CD14-positive monocyte (primary cell): ENCODE results near the gene ATP5PD. TPM values are rescaled to one million over a fixed set of nuclear protein-coding genes. Genes with fewer than 3 reads are reported as not detected.

Experiments
- DNase-seq, 3 donors: peaks; one replicate each; pipeline ENCODE4 v3.0.0-alpha.2; 2011 to 2022
- H2AFZ ChIP-seq: 2 replicates; pipeline ENCODE4 v1.6.0; 2012; ENCODE audit warnings: mild to moderate bottlenecking, low read depth, low read length, inconsistent platforms; ENCODE audit not compliant: insufficient read depth, poor library complexity, severe bottlenecking
- H3K27ac ChIP-seq, 2 donors: 1 replicate in 1 of 2; 2 replicates in 1 of 2; pipeline ENCODE4 v1.5.1; 2012 to 2013; ENCODE audit warnings: low read length in 2 of 2, control low read depth in 1 of 2, inconsistent platforms in 1 of 2, low read depth in 1 of 2, mild to moderate bottlenecking in 1 of 2
- H3K27me3 ChIP-seq, 2 donors: one replicate each; pipeline versions ENCODE4 v1.6.0 to v1.6.1; 2011 to 2013; ENCODE audit warnings: low read length in 2 of 2; ENCODE audit not compliant: control insufficient read depth in 2 of 2, insufficient read depth in 2 of 2
- H3K36me3 ChIP-seq, 2 donors: replicated peaks in 1 of 2; 1 replicate in 1 of 2; 2 replicates in 1 of 2; pipeline versions ENCODE4 v1.5.1 to v1.6.1; 2012 to 2013; ENCODE audit warnings: low read length in 2 of 2, control low read depth in 1 of 2, inconsistent platforms in 1 of 2, mild to moderate bottlenecking in 1 of 2; ENCODE audit not compliant: insufficient read depth in 2 of 2, control insufficient read depth in 1 of 2
- H3K4me1 ChIP-seq, 2 donors: 1 replicate in 1 of 2; 2 replicates in 1 of 2; pipeline versions ENCODE4 v1.5.1 to v1.6.1; 2012 to 2013; ENCODE audit warnings: low read length in 2 of 2, control low read depth in 1 of 2, inconsistent platforms in 1 of 2, mild to moderate bottlenecking in 1 of 2, moderate library complexity in 1 of 2; ENCODE audit not compliant: insufficient read depth in 2 of 2, control insufficient read depth in 1 of 2
- H3K4me2 ChIP-seq: replicated peaks from 2 replicates; pipeline ENCODE3; 2012; ENCODE audit warnings: low read length, moderate library complexity, mild to moderate bottlenecking; ENCODE audit not compliant: poor library complexity, severe bottlenecking; ENCODE audit errors: extremely low read depth
- H3K4me3 ChIP-seq, 3 experiments: fragments of 200-600 bp in 1 of 3; sonication (generic) in 1 of 3; replicated peaks in 1 of 3; 1 replicate in 2 of 3; 2 replicates in 1 of 3; pipeline ENCODE4 v1.5.1; 2011 to 2013; ENCODE audit warnings: low read length in 3 of 3, mild to moderate bottlenecking in 3 of 3, control low read depth in 2 of 3, low read depth in 2 of 3, inconsistent platforms in 1 of 3, moderate library complexity in 1 of 3
- H3K79me2 ChIP-seq: 2 replicates; pipeline ENCODE4 v1.6.0; 2012; ENCODE audit warnings: mild to moderate bottlenecking, control low read depth, inconsistent platforms, low read length, moderate library complexity; ENCODE audit not compliant: insufficient read depth
- H3K9ac ChIP-seq: 2 replicates; pipeline ENCODE4 v1.6.0; 2017; ENCODE audit warnings: low read length, mild to moderate bottlenecking; ENCODE audit not compliant: insufficient read depth, poor library complexity, severe bottlenecking
- H3K9me3 ChIP-seq, 2 donors: replicated peaks in 1 of 2; 1 replicate in 1 of 2; 2 replicates in 1 of 2; pipeline versions ENCODE4 v1.5.1 to v1.6.1; 2012 to 2013; ENCODE audit warnings: low read length in 2 of 2, control low read depth in 1 of 2; ENCODE audit not compliant: control insufficient read depth in 1 of 2, insufficient read depth in 1 of 2
- H4K20me1 ChIP-seq: 2 replicates; pipeline ENCODE4 v1.6.0; 2012; ENCODE audit warnings: mild to moderate bottlenecking, low read length, control low read depth, moderate library complexity; ENCODE audit not compliant: insufficient read depth
- H3K27ac Mint-ChIP-seq, 7 donors: one replicate each; pipeline ENCODE4 v1.8.0; 2020; ENCODE audit warnings: mild to moderate bottlenecking in 7 of 7, mixed read lengths in 7 of 7, moderate library complexity in 6 of 7, inconsistent platforms in 2 of 7
- H3K27me3 Mint-ChIP-seq, 3 donors: one replicate each; pipeline ENCODE4 v1.8.0; 2021 to 2022; ENCODE audit warnings: low read depth in 3 of 3, mild to moderate bottlenecking in 3 of 3, mixed read lengths in 3 of 3, moderate library complexity in 3 of 3, inconsistent platforms in 1 of 3
- H3K36me3 Mint-ChIP-seq, 2 donors: one replicate each; pipeline ENCODE4 v1.8.0; 2020; ENCODE audit warnings: mixed read lengths in 2 of 2, inconsistent platforms in 1 of 2, mild to moderate bottlenecking in 1 of 2
- H3K4me1 Mint-ChIP-seq: one replicate; pipeline ENCODE4 v1.8.0; 2020; ENCODE audit warnings: mild to moderate bottlenecking, mixed read lengths
- H3K4me3 Mint-ChIP-seq, 2 donors: one replicate each; pipeline ENCODE4 v1.8.0; 2020; ENCODE audit warnings: mild to moderate bottlenecking in 2 of 2, mixed read lengths in 2 of 2, moderate library complexity in 1 of 2
- H3K9me3 Mint-ChIP-seq, 7 donors: one replicate each; pipeline ENCODE4 v1.8.0; 2020 to 2022; ENCODE audit warnings: mixed read lengths in 7 of 7, mild to moderate bottlenecking in 6 of 7, moderate library complexity in 6 of 7, inconsistent platforms in 2 of 7
- WGBS: methylation state at CpG from one replicate; pipeline ENCODE4 v1.1.5; 2013; ENCODE audit warnings: missing lambda C conversion rate; ENCODE audit not compliant: insufficient coverage; 5-methylcytosine and 5-hydroxymethylcytosine counted together
- intact Hi-C, 2 donors: fragments of 100-400 bp; cut with micrococcal nuclease; formaldehyde crosslinking; loops; one replicate each; pipeline versions ENCODE4 v1.15.0 to v1.15.1; 2023
- polyA plus RNA-seq, 3 donors: library from polyadenylated mRNA; depleted of rRNA in 1 of 3; unstranded in 2 of 3; stranded (reverse) in 1 of 3; fragments of 300-500 nt in 2 of 3; fragments of >200 nt in 1 of 3; fragmentation: Illumina TruSeq in 2 of 3; gene quantifications; 1 replicate in 2 of 3; 2 replicates in 1 of 3; pipeline ENCODE4 v1.2.3, GENCODE V29; 2012 to 2021
- TF ChIP-seq, protein P1 (sequence below): fragments of 200-600 bp; IDR thresholded peaks from one replicate; pipeline ENCODE4 v1.8.0; 2022; ENCODE audit warnings: antibody characterized with exemption, mild to moderate bottlenecking

The ATP5PD gene
- polyA plus RNA-seq, 3 donors, result 139 to 451 (median 437) TPM

- 70% methylated on average over 7 of the region's 14 CpGs for WGBS
- no peak for DNase-seq
Observed at GRCh38 chr17:75084039-75084660, 37.4 kb upstream of the ATP5PD start.

GRCh38 chr17:75082683-75083082 lies 35.9 kb upstream of the ATP5PD start:
- 87% methylated on average over 3 of the region's 6 CpGs for WGBS
- Mint-ChIP-seq H3K27me3 (peaks cover 0 to 4% (median 1%) of the 10 kb centered on the region in 3 donors), H3K4me3 (no peak overlapping the region), H3K27ac (no peak overlapping the region), H3K36me3 (no peaks in the 10 kb centered on the region), H3K4me1 (peaks cover 57% of the 10 kb centered on the region), H3K9me3 (peaks cover 0 to 4% (median 0%) of the 10 kb centered on the region in 7 donors)
- H3K4me3 ChIP-seq, result no peak overlapping the region
- H3K36me3 ChIP-seq, result no peaks in the 10 kb centered on the region
- no peaks in the 10 kb centered on the region for H3K9me3 ChIP-seq
- intact Hi-C loops, result no loop called here
- no peak overlapping the region for H2AFZ ChIP-seq
- H3K4me2 ChIP-seq, result no peak overlapping the region
- peaks cover 50 to 56% of the 10 kb centered on the region in 2 donors for H3K4me1 ChIP-seq
- no peaks in the 10 kb centered on the region for H4K20me1 ChIP-seq
- DNase-seq, result no peak
- peaks cover under 1% of the 10 kb centered on the region for H3K79me2 ChIP-seq
- no peaks in the 10 kb centered on the region for H3K27me3 ChIP-seq
- TF ChIP-seq, protein P1, sequence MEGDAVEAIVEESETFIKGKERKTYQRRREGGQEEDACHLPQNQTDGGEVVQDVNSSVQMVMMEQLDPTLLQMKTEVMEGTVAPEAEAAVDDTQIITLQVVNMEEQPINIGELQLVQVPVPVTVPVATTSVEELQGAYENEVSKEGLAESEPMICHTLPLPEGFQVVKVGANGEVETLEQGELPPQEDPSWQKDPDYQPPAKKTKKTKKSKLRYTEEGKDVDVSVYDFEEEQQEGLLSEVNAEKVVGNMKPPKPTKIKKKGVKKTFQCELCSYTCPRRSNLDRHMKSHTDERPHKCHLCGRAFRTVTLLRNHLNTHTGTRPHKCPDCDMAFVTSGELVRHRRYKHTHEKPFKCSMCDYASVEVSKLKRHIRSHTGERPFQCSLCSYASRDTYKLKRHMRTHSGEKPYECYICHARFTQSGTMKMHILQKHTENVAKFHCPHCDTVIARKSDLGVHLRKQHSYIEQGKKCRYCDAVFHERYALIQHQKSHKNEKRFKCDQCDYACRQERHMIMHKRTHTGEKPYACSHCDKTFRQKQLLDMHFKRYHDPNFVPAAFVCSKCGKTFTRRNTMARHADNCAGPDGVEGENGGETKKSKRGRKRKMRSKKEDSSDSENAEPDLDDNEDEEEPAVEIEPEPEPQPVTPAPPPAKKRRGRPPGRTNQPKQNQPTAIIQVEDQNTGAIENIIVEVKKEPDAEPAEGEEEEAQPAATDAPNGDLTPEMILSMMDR, result no peak
- no peak overlapping the region for H3K9ac ChIP-seq
- no peak overlapping the region for H3K27ac ChIP-seq

More at GRCh38 chr17:75084039-75084660, 37.4 kb upstream of the ATP5PD start:
- Histone ChIP-seq H3K4me2 (no peak overlapping the region), H3K79me2 (peaks cover 14% of the 10 kb centered on the region), H3K4me1 (peaks cover 49 to 57% of the 10 kb centered on the region in 2 donors), H4K20me1 (no peaks in the 10 kb centered on the region), H2AFZ (no peak overlapping the region), H3K36me3 (no peaks in the 10 kb centered on the region), H3K27me3 (no peaks in the 10 kb centered on the region), H3K9ac (no peak overlapping the region), H3K27ac (no peak overlapping the region), H3K4me3 (no peak overlapping the region), H3K9me3 (no peaks in the 10 kb centered on the region)
- H3K27me3 Mint-ChIP-seq, result peaks cover 0 to 4% (median 1%) of the 10 kb centered on the region in 3 donors
- peaks cover 52% of the 10 kb centered on the region for H3K4me1 Mint-ChIP-seq
- H3K36me3 Mint-ChIP-seq, result no peaks in the 10 kb centered on the region
- H3K9me3 Mint-ChIP-seq, result peaks cover 0 to 4% (median 0%) of the 10 kb centered on the region in 7 donors
- H3K4me3 Mint-ChIP-seq, result no peak overlapping the region
- intact Hi-C loops, result no loop called here
- TF ChIP-seq, protein P1, result no peak
- peak overlapping the region in 1 of 7 donors; percentile 1 for H3K27ac Mint-ChIP-seq
